ENCODE results near the gene CACNB4.

- TF ChIP-seq ZNF274 (IDR thresholded peaks at IDR 0.05; ENCODE audit: low read depth, low read length) (no peak), SUZ12 (IDR thresholded peaks at IDR 0.05; ENCODE audit: extremely low read depth, insufficient read depth, insufficient read length) (no peak)
Measured at GRCh38 chr2:152050915-152051314, 47.9 kb downstream of the CACNB4 start.
